Measurements from ENCODE around the gene POLR2F. TPM values are rescaled to one million over a fixed set of nuclear protein-coding genes. Genes with fewer than 3 reads are reported as not detected.

POLR2F gene
- total RNA-seq, 1 experiment from 2014 or later, result 107 TPM

DNA sequence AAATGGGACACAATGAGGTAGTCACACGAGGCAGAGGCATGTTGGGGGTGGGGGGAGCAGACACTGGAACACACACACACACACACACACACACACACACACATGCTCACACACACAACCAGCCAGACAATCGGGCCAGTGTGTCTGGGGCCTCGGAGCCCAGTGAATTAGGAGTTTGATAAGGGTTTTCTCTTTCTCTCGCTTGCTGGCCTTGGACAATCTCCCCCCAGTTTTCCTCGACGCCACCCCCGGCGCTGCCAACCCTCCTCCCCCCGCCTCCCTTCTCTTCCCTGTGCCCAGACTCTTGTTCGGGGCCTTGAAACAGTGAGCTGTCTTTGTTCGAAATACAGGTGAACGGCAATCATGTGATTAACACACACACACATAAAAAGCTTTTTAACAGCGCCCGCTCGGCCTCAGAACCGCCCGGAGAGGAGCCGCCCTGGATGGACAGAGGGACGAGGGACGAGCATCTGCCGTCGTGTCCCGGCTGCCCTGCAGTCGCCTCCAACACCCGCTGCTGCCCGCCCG is 32.3 kb downstream of the POLR2F start:
- no peaks in the 10 kb centered on the region for H4K20me1 ChIP-seq (ENCODE audit: insufficient read depth)
- H3K9me3 ChIP-seq (ENCODE audit: control insufficient read depth in 1 of 2, insufficient read depth in 1 of 2, low read depth in 1 of 2, low read length in 2 of 2), result no peaks in the 10 kb centered on the region
- TF ChIP-seq ZNF274 (IDR thresholded peaks at IDR 0.05; ENCODE audit: low read depth, low read length) (no peak), SIN3A (IDR thresholded peaks at IDR 0.05; ENCODE audit: low read depth) (no peak), JUND (IDR thresholded peaks at IDR 0.05) (no peak), EZH2phosphoT487 (IDR thresholded peaks at IDR 0.05; ENCODE audit: borderline replicate concordance) (no peak), EGR1 (IDR thresholded peaks at IDR 0.05; ENCODE audit: low read depth) (no peak), EZH2 (IDR thresholded peaks at IDR 0.05) (no peak), RAD21 (IDR thresholded peaks at IDR 0.05; ENCODE audit: low read depth) (no peak), YY1 (IDR thresholded peaks at IDR 0.05; ENCODE audit: extremely low read depth, insufficient replicate concordance, low read depth, low read length) (no peak), POLR2A (IDR thresholded peaks at IDR 0.05; ENCODE audit: borderline replicate concordance, extremely low read depth, insufficient read depth, insufficient read length) (no peak), SRF (IDR thresholded peaks at IDR 0.05; ENCODE audit: low read depth) (no peak), FOSL1 (IDR thresholded peaks at IDR 0.05; ENCODE audit: low read depth) (no peak), ELF1 (IDR thresholded peaks at IDR 0.05; ENCODE audit: borderline replicate concordance, low read depth) (no peak), SP1 (IDR thresholded peaks at IDR 0.05; ENCODE audit: low read depth) (no peak), CBX3 (IDR thresholded peaks at IDR 0.05; ENCODE audit: low read depth) (no peak), TCF7L2 (IDR thresholded peaks at IDR 0.05; ENCODE audit: borderline replicate concordance, extremely low read depth, insufficient read depth, insufficient read length) (no peak), POLR2AphosphoS5 (IDR thresholded peaks at IDR 0.05; ENCODE audit: low read depth, low read length) (no peak)
- TF ChIP-seq, protein P1, sequence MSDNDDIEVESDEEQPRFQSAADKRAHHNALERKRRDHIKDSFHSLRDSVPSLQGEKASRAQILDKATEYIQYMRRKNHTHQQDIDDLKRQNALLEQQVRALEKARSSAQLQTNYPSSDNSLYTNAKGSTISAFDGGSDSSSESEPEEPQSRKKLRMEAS (IDR thresholded peaks at IDR 0.05), result no peak
- TF ChIP-seq, protein P2, sequence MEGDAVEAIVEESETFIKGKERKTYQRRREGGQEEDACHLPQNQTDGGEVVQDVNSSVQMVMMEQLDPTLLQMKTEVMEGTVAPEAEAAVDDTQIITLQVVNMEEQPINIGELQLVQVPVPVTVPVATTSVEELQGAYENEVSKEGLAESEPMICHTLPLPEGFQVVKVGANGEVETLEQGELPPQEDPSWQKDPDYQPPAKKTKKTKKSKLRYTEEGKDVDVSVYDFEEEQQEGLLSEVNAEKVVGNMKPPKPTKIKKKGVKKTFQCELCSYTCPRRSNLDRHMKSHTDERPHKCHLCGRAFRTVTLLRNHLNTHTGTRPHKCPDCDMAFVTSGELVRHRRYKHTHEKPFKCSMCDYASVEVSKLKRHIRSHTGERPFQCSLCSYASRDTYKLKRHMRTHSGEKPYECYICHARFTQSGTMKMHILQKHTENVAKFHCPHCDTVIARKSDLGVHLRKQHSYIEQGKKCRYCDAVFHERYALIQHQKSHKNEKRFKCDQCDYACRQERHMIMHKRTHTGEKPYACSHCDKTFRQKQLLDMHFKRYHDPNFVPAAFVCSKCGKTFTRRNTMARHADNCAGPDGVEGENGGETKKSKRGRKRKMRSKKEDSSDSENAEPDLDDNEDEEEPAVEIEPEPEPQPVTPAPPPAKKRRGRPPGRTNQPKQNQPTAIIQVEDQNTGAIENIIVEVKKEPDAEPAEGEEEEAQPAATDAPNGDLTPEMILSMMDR (IDR thresholded peaks at IDR 0.05 in 2 of 3, conservative IDR thresholded peaks at IDR 0.05 in 1 of 3; ENCODE audit: borderline replicate concordance in 1 of 3, insufficient read depth in 1 of 3, low read depth in 2 of 3, low read length in 2 of 3), result no peak
- TF ChIP-seq, protein P3, sequence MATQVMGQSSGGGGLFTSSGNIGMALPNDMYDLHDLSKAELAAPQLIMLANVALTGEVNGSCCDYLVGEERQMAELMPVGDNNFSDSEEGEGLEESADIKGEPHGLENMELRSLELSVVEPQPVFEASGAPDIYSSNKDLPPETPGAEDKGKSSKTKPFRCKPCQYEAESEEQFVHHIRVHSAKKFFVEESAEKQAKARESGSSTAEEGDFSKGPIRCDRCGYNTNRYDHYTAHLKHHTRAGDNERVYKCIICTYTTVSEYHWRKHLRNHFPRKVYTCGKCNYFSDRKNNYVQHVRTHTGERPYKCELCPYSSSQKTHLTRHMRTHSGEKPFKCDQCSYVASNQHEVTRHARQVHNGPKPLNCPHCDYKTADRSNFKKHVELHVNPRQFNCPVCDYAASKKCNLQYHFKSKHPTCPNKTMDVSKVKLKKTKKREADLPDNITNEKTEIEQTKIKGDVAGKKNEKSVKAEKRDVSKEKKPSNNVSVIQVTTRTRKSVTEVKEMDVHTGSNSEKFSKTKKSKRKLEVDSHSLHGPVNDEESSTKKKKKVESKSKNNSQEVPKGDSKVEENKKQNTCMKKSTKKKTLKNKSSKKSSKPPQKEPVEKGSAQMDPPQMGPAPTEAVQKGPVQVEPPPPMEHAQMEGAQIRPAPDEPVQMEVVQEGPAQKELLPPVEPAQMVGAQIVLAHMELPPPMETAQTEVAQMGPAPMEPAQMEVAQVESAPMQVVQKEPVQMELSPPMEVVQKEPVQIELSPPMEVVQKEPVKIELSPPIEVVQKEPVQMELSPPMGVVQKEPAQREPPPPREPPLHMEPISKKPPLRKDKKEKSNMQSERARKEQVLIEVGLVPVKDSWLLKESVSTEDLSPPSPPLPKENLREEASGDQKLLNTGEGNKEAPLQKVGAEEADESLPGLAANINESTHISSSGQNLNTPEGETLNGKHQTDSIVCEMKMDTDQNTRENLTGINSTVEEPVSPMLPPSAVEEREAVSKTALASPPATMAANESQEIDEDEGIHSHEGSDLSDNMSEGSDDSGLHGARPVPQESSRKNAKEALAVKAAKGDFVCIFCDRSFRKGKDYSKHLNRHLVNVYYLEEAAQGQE (IDR thresholded peaks at IDR 0.05; ENCODE audit: low read depth), result no peak
- TF ChIP-seq, protein P4, sequence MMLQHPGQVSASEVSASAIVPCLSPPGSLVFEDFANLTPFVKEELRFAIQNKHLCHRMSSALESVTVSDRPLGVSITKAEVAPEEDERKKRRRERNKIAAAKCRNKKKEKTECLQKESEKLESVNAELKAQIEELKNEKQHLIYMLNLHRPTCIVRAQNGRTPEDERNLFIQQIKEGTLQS (IDR thresholded peaks at IDR 0.05), result no peak
- no peaks in the 10 kb centered on the region for H3K27me3 ChIP-seq (ENCODE audit: insufficient read depth, low read length)
- H3K4me3 ChIP-seq (replicated peaks in 1 of 2; ENCODE audit: low read depth in 1 of 2, low read length in 2 of 2), result no peak overlapping the region
- no peaks in the 10 kb centered on the region for H3K4me1 ChIP-seq (ENCODE audit: control insufficient read depth in 1 of 2, insufficient read depth in 2 of 2, low read length in 2 of 2)
- no peaks in the 10 kb centered on the region for H3K9me2 ChIP-seq (ENCODE audit: insufficient read depth)
- H3K79me2 ChIP-seq (ENCODE audit: insufficient read depth, low read length), result no peaks in the 10 kb centered on the region
- H3K27ac ChIP-seq (ENCODE audit: low read depth, low read length), result no peak overlapping the region
- no peak overlapping the region for H2AFZ ChIP-seq (ENCODE audit: low read depth, low read length, poor library complexity, severe bottlenecking)
- ChIA-PET CTCF (no interaction called here), RAD21 (ENCODE audit: low non-redundant PET in 1 of 2, low total read pairs in 2 of 2, uncharacterized antibody in 2 of 2, unreplicated experiment in 2 of 2) (no interaction called here), POLR2A (no interaction called here)
- H3K4me2 ChIP-seq (ENCODE audit: low read length), result no peak overlapping the region
- no peak overlapping the region for H3K9ac ChIP-seq (ENCODE audit: low read length)
- intact Hi-C loops (cut with micrococcal nuclease), result no loop called here
- H3K36me3 ChIP-seq (ENCODE audit: control insufficient read depth in 1 of 2, insufficient read depth in 2 of 2, low read length in 2 of 2), result no peaks in the 10 kb centered on the region
- no peak for ATAC-seq
- DNase-seq (ENCODE audit: low read depth, low spot score), result no peak
- no TSS peak for BruUV-seq (replicated peaks)
